HG03066 (cell line): ENCODE results near the gene REV1.

Experiments
- ATAC-seq: cut with Tn5 transposase; IDR thresholded peaks from one replicate; pipeline ENCODE4 v1.9.1; 2021; ENCODE audit warnings: low read depth; ENCODE audit not compliant: unreplicated experiment

REV1 gene

GRCh38 chr2:99458529-99458928, 31.3 kb downstream of the REV1 start:
- ATAC-seq: no peak

GRCh38 chr2:99451686-99452085, 38.1 kb downstream of the REV1 start:
- ATAC-seq: no peak

DNA sequence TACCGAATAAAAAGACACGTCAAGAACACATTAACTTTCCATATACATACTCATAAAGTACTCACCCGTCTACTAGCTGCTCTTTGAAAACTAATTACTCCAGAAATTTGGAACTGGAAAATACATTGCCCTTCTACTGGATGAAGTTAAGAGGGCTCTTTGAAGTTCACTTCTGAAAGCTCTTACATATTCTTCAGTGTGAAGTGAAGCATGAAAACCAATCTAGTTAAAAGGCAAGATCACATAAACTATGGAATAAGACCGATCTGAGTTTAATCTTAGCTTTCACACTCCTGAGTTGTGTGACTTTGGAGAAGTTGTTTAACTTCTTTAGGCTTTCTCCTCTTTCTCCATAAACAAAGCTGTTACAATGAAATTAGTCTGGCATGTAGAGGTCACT, 38.5 kb downstream of the REV1 start:
- ATAC-seq: no peak

GRCh38 chr2:99450199-99450598, 39.6 kb downstream of the REV1 start:
- no peak for ATAC-seq

DNA sequence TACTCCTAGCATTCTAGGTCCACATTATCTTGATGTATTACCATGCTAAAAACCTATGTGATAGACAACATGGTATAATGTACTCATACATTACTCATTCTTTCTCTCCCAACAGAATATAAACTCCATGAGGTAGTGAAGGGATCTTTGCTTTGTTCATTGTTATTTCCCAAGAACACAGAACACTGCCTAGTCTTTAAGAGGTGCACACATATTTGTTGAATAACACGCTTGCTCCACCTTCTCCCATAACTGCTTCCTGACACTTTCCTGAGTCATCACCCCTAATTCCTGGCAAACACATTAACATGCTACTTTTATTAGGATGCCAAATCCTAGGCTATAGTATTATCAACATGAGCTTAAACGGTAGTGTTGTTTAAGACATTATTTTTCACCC, 41.3 kb downstream of the REV1 start:
- ATAC-seq: no peak

DNA sequence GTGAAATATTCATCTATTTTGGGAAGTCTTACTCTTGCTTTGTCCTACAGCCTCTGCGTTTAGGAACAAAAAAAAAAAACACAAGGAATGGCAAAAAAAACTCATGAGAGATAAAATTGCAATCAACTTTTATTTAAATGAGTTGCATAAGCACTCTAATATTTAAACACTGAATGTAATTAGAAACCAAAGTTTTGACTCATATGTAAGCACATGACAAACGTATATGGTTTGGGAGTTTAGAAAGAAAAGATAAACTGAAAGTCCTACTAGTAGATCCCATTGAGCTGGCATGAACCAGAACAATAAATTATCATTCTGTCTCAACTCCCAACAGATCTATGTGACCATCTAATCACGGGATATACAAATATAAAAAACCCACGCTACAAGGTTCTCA, 44.8 kb downstream of the REV1 start:
- ATAC-seq: no peak

- no peak for ATAC-seq
Measured at GRCh38 chr2:99444222-99444621, 45.6 kb downstream of the REV1 start.

- no peak for ATAC-seq
Measured at GRCh38 chr2:99442837-99443236, 47.0 kb downstream of the REV1 start.

DNA sequence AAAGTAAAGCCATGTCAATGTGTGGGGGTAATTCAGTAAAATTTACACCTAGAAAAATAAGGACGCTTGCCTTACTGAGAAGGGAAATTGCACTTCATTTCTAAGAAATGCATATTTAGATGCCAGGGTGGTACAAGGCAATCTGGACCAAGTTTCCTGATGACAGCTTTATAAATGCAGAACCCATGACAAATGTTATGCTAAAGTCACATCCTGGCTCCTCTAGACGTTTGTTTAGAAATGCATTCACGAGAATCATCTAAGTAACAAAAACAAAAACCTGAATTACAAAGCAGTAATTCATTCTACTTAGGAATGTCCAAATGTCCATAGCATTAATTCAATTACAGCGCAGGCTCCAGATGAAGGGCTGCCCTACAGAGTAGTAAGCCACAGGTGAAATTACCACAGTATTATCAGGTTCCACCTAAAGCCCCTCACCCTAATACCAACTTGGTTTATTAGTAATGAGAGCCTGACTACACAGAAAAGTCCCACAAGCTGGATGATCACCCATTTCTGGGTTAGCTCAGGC, 49.8 kb downstream of the REV1 start:
- ATAC-seq: no peak

- no peak for ATAC-seq
Measured at GRCh38 chr2:99436874-99437273, 52.9 kb downstream of the REV1 start.

DNA sequence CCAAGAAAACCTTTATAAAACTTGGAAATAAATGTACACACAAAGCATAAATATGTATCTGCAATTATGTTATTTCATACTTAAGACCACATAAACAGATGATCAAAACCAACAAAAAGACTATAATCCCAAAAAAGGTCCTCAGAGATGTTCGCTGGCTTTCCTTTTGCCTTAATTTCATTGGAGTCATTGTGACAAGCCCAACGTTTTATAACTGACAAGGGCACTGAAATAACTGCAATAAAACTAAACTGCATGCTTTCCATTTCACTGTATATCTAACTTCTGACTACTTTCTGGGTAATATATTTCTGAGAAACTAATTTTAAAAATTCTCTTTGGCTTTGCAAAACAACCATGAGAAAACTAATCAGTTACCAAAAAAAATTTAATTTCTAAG, 56.5 kb downstream of the REV1 start:
- ATAC-seq: no peak

- no peak for ATAC-seq
Measured at GRCh38 chr2:99431587-99432275, 58.1 kb downstream of the REV1 start.

- no peak for ATAC-seq
Measured at GRCh38 chr2:99430614-99431291, 59.1 kb downstream of the REV1 start.

DNA sequence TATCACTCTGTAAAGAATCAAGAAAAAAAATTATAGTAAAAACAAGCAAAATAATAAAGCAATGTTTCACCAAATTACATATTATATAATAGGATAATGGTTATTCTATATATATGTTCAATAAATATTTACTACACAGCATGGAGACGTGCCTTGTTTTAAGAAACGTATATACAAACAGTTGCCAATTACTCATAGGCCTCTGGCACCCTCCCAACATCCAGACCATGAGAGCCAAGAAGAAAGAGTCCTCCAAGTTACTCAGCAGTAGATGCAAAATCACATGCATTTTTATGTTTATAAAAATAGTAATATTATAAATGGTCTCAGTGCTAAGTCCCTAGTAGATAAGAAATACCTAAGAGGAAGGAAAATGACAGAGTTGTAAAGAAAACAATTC, 64.8 kb downstream of the REV1 start:
- no peak for ATAC-seq

DNA sequence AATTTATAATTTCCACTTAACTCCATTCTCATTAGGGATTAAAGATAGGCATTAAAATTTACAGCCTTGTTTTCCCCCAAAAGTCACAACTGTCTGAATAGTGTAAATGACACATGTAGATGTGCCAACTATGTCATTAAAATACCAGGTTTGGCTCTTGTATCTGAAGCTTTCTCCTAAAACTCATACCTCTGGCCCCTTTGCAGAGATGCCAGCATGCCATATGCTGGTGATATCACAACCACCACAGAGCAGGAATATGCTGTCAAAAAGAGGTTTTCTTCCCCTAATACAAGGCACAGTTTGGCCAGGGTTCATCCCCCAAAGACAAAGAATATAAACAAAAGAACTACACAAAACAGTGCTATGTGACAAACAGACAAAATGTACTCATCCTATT, 65.4 kb downstream of the REV1 start:
- ATAC-seq: no peak

- peak; percentile 68 for ATAC-seq
Measured at GRCh38 chr2:99422599-99422998, 67.2 kb downstream of the REV1 start.

DNA sequence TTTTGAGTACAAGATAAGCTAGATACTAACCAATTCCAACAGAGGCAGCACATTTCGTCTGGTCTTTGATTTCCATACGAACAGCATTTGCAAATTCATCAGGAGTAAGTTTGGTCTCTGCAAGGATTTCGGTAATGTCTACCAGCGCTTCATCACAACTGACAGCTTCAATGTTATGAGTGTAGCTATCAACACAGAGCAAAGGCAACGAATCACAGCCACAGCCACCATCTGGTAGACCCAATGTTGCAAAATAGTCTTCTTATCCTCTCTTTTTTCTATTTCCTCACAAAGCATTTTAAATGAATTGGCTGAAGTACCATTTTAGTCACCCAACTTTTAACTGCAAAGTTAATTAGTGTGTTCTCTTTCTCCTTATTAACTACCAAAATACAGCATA, 68.3 kb downstream of the REV1 start:
- ATAC-seq: no peak

DNA sequence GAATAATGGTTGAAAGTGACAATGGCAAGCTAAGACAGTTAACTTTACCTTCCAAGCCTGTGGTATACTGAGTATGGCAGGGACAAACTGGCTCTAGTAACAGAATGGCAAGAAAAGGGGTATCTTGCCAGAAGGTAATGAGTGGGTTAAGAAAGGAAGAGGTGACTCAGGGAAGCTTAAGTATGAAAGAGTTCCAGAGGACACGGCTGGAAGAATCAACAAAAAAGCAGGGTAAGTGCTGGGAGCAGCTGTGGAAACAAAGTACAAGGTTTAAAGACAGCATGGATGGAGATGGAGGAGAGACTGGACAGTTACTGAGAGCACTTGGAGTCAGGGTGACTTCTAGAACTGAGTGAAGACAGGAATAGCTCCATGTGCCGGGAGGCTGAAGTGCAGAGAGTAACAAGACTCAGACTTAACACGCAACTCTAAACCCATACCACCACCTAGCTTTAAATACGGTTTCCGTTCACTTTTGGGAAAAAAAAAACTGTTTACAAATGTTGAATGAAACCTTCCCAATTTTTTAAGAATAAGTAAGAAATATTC, 69.0 kb downstream of the REV1 start:
- ATAC-seq: no peak

DNA sequence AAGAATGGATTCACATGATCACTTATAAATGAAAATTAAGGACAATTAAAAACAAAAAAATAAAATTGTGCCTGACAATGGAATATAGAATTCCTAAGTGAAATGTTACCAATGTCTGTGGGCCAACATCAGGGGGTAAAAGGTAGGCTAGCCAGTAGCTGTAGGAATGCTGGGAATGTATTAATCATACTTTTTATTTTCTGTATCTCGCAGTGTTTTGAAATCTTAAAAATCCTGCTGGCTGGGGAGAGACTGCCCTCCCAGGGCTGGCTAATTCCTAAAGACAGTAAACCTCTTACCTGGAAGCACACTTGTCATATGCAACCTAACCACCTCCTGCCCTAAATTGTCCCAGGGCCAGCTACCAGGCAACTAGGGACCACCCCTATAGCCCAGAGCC, 69.8 kb downstream of the REV1 start:
- no peak for ATAC-seq

GRCh38 chr2:99417396-99417795, 72.4 kb downstream of the REV1 start:
- ATAC-seq: no peak

GRCh38 chr2:99414566-99414965, 75.3 kb downstream of the REV1 start:
- no peak for ATAC-seq

GRCh38 chr2:99410276-99410675, 79.5 kb downstream of the REV1 start:
- ATAC-seq: no peak
